IMR-90 (cell line): Measurements from ENCODE around the gene BAIAP2. TPM values are rescaled to one million over a fixed set of nuclear protein-coding genes. Genes with fewer than 3 reads are reported as not detected.
A peak's percentile ranks its signal among the peaks of the same experiment; 100 is the strongest.

Experiments used
- ATAC-seq: fragments of 200-7000 bp; cut with Tn5 transposase; 2 replicates; pipeline ENCODE4 v1.9.1; 2020; ENCODE audit warnings: low read depth, mild to moderate bottlenecking, moderate library complexity
- BruUV-seq: library from RNA; stranded (reverse); fragments of 400-500 nt; replicated peaks from 2 replicates; lab custom pipeline; 2021; lab: Mats Ljungman, UMichigan
- CTCF ChIA-PET: fragments of 300-600 bp; formaldehyde crosslinking; extraction: SDS; loops from one replicate; lab custom pipeline; 2021; ENCODE audit warnings: antibody characterized with exemption; lab: Yijun Ruan, JAX
- POLR2A ChIA-PET: fragments of 300-600 bp; sonication (Branson Sonifier 250); formaldehyde crosslinking; loops from one replicate; lab custom pipeline; 2022; ENCODE audit warnings: antibody characterized with exemption; ENCODE audit not compliant: unreplicated experiment; lab: Charles Lee
- DNase-seq: peaks from one replicate; pipeline ENCODE4 v3.0.0; 2013
- H2AFZ ChIP-seq: replicated peaks from 2 replicates; pipeline ENCODE3; 2013; ENCODE audit warnings: low read length, mild to moderate bottlenecking; ENCODE audit not compliant: poor library complexity
- H2AK5ac ChIP-seq: 2 replicates; pipeline ENCODE4 v1.6.1; 2013; ENCODE audit warnings: low read depth, low read length, inconsistent platforms
- H2AK9ac ChIP-seq: replicated peaks from 2 replicates; pipeline ENCODE3; 2013; ENCODE audit warnings: mild to moderate bottlenecking, low read depth, low read length, moderate library complexity; ENCODE audit not compliant: poor library complexity
- H2BK120ac ChIP-seq: 2 replicates; pipeline ENCODE4 v1.6.1; 2013; ENCODE audit warnings: low read depth, low read length, inconsistent platforms
- H2BK15ac ChIP-seq: 3 replicates; pipeline ENCODE4 v1.6.1; 2013; ENCODE audit warnings: low read depth, low read length, inconsistent platforms
- H2BK20ac ChIP-seq: 2 replicates; pipeline ENCODE4 v1.6.1; 2013; ENCODE audit warnings: low read depth, mild to moderate bottlenecking, inconsistent platforms, low read length, moderate library complexity
- H2BK5ac ChIP-seq: 2 replicates; pipeline ENCODE4 v1.6.1; 2013; ENCODE audit warnings: mild to moderate bottlenecking, low read depth, low read length, inconsistent platforms; ENCODE audit not compliant: poor library complexity, severe bottlenecking
- H3K14ac ChIP-seq: replicated peaks from 2 replicates; pipeline ENCODE4 v1.6.1; 2013; ENCODE audit warnings: low read depth, low read length, inconsistent platforms
- H3K18ac ChIP-seq: 2 replicates; pipeline ENCODE4 v1.6.1; 2013; ENCODE audit warnings: low read depth, low read length, control low read depth
- H3K23ac ChIP-seq: 2 replicates; pipeline ENCODE4 v1.6.1; 2013; ENCODE audit warnings: low read depth, low read length, inconsistent platforms
- H3K27ac ChIP-seq: 2 replicates; pipeline ENCODE4 v1.5.1; 2013; ENCODE audit warnings: mild to moderate bottlenecking, control low read depth, low read length; ENCODE audit not compliant: insufficient read depth
- H3K27me3 ChIP-seq: 2 replicates; pipeline ENCODE4 v1.6.1; 2013; ENCODE audit warnings: low read length; ENCODE audit not compliant: control insufficient read depth, insufficient read depth
- H3K36me3 ChIP-seq: 2 replicates; pipeline ENCODE4 v1.6.1; 2013; ENCODE audit warnings: low read length, mixed read lengths; ENCODE audit not compliant: control insufficient read depth, insufficient read depth
- H3K4ac ChIP-seq: 2 replicates; pipeline ENCODE4 v1.6.1; 2013; ENCODE audit warnings: low read depth, low read length, inconsistent platforms
- H3K4me1 ChIP-seq: 2 replicates; pipeline ENCODE4 v1.6.1; 2013; ENCODE audit warnings: low read length, mixed read lengths; ENCODE audit not compliant: control insufficient read depth, insufficient read depth
- H3K4me2 ChIP-seq: 2 replicates; pipeline ENCODE4 v1.6.1; 2013; ENCODE audit warnings: low read depth, mild to moderate bottlenecking, control low read depth, low read length, moderate library complexity
- H3K4me3 ChIP-seq: 2 replicates; pipeline ENCODE4 v1.5.1; 2013; ENCODE audit warnings: low read depth, mild to moderate bottlenecking, control low read depth, low read length, moderate library complexity; ENCODE audit not compliant: insufficient read depth
- H3K56ac ChIP-seq: 2 replicates; pipeline ENCODE4 v1.6.1; 2013; ENCODE audit warnings: low read length, inconsistent platforms; ENCODE audit not compliant: insufficient read depth; ENCODE audit errors: extremely low read depth
- H3K79me1 ChIP-seq, 2 experiments: 2 replicates each; pipeline ENCODE4 v1.6.1; 2013; ENCODE audit warnings: low read length in 2 of 2, inconsistent platforms in 1 of 2, low read depth in 1 of 2
- H3K9ac ChIP-seq: 2 replicates; pipeline ENCODE4 v1.6.1; 2013; ENCODE audit warnings: low read depth, low read length, control low read depth
- H3K9me1 ChIP-seq: 2 replicates; pipeline ENCODE4 v1.6.1; 2013; ENCODE audit warnings: low read length, inconsistent platforms; ENCODE audit not compliant: insufficient read depth
- H3K9me3 ChIP-seq: 2 replicates; pipeline ENCODE4 v1.6.1; 2013; ENCODE audit warnings: low read length; ENCODE audit not compliant: control insufficient read depth, insufficient read depth
- H4K20me1 ChIP-seq: 2 replicates; pipeline ENCODE4 v1.6.1; 2013; ENCODE audit warnings: low read length, inconsistent platforms; ENCODE audit not compliant: insufficient read depth
- H4K5ac ChIP-seq: 2 replicates; pipeline ENCODE4 v1.6.1; 2013; ENCODE audit warnings: mild to moderate bottlenecking, low read depth, low read length, control low read depth
- H4K8ac ChIP-seq, 2 experiments: 2 replicates each; pipeline ENCODE4 v1.6.1; 2013; ENCODE audit warnings: low read depth in 2 of 2, low read length in 2 of 2, control low read depth in 1 of 2, inconsistent platforms in 1 of 2
- H4K91ac ChIP-seq: 2 replicates; pipeline ENCODE4 v1.6.1; 2013; ENCODE audit warnings: low read depth, low read length, inconsistent platforms; ENCODE audit not compliant: insufficient read depth
- BHLHE40 ChIP-seq: fragments of 150-350 bp; IDR thresholded peaks from 2 replicates; pipeline ENCODE4 v1.6.1; 2016; ENCODE audit warnings: mild to moderate bottlenecking, low read depth, low read length
- CEBPB ChIP-seq: IDR thresholded peaks from 2 replicates; pipeline ENCODE4 v1.6.1; 2012; ENCODE audit warnings: low read depth, low read length, improper control_type of control experiment
- CHD1 ChIP-seq: IDR thresholded peaks from 2 replicates; pipeline ENCODE4 v1.6.1; 2012; ENCODE audit warnings: low read depth, low read length, improper control_type of control experiment
- FOS ChIP-seq: fragments of 150-350 bp; IDR thresholded peaks from 2 replicates; pipeline ENCODE4 v1.6.1; 2016; ENCODE audit warnings: low read depth, low read length
- MAFK ChIP-seq: IDR thresholded peaks from 2 replicates; pipeline ENCODE4 v1.6.1; 2012; ENCODE audit warnings: low read depth, low read length, improper control_type of control experiment
- MAZ ChIP-seq: IDR thresholded peaks from 2 replicates; pipeline ENCODE4 v1.6.1; 2012; ENCODE audit warnings: low read depth, mild to moderate bottlenecking, low read length, improper control_type of control experiment, moderate library complexity, borderline replicate concordance
- MXI1 ChIP-seq: IDR thresholded peaks from 2 replicates; pipeline ENCODE4 v1.6.1; 2012; ENCODE audit warnings: low read depth, mild to moderate bottlenecking, low read length, moderate library complexity, borderline replicate concordance
- NFE2L2 ChIP-seq: fragments of 150-350 bp; IDR thresholded peaks from 2 replicates; pipeline ENCODE4 v1.6.1; 2016; ENCODE audit warnings: low read depth, mild to moderate bottlenecking, low read length
- POLR2A ChIP-seq: IDR thresholded peaks from 2 replicates; pipeline ENCODE4 v1.6.1; 2012; ENCODE audit warnings: mild to moderate bottlenecking, low read depth, low read length
- RAD21 ChIP-seq: IDR thresholded peaks from 2 replicates; pipeline ENCODE4 v1.6.1; 2012; ENCODE audit warnings: low read length, improper control_type of control experiment
- RCOR1 ChIP-seq: IDR thresholded peaks from 2 replicates; pipeline ENCODE4 v1.6.1; 2012; ENCODE audit warnings: mild to moderate bottlenecking, low read length, improper control_type of control experiment; ENCODE audit not compliant: insufficient replicate concordance
- RFX5 ChIP-seq: IDR thresholded peaks from 2 replicates; pipeline ENCODE4 v1.8.0; 2012; ENCODE audit warnings: low read depth, mild to moderate bottlenecking, low read length, moderate library complexity
- SMC3 ChIP-seq: fragments of 150-350 bp; IDR thresholded peaks from 2 replicates; pipeline ENCODE4 v1.6.1; 2016; ENCODE audit warnings: low read depth, mild to moderate bottlenecking, antibody characterized with exemption, low read length, moderate library complexity
- WGBS, 2 experiments: methylation state at CpG; one replicate each; pipeline versions ENCODE4 v1.1.5 to v1.1.7; 2013; ENCODE audit warnings: missing lambda C conversion rate in 2 of 2; ENCODE audit not compliant: insufficient read length in 1 of 2; ENCODE audit errors: extremely low coverage in 2 of 2; 5-methylcytosine and 5-hydroxymethylcytosine counted together
- dilution Hi-C: fragments of 300-500 bp; cut with HindIII; formaldehyde crosslinking; loops from one replicate; pipeline ENCODE4 v1.14.3; 2018; ENCODE audit warnings: low sequenced_read_pairs; ENCODE audit not compliant: unreplicated experiment
- in situ Hi-C: fragments of 300-500 bp; cut with MboI; formaldehyde crosslinking; loops from 3 replicates; pipeline ENCODE4 v1.14.3; 2019; ENCODE audit warnings: low sequenced_read_pairs, inconsistent platforms, mixed read lengths
- intact Hi-C: fragments of 100-400 bp; cut with micrococcal nuclease; formaldehyde crosslinking; loops from 2 replicates; pipeline ENCODE4 v1.10.0; 2022
- polyA plus RNA-seq, 3 experiments: library from polyadenylated mRNA; depleted of rRNA; stranded (reverse); fragments of >200 nt; gene quantifications; 2 replicates each; pipeline ENCODE4 v1.2.3, GENCODE V29; 2012; ENCODE audit warnings: low replicate concordance in 1 of 3
- total RNA-seq: library from RNA; depleted of rRNA; stranded (reverse); fragments of >200 nt; gene quantifications from 2 replicates; pipeline ENCODE4 v1.2.3, GENCODE V29; 2012
- TF ChIP-seq, protein P1 (sequence below): fragments of 150-350 bp; IDR thresholded peaks from 2 replicates; pipeline ENCODE4 v1.6.1; 2016; ENCODE audit warnings: low read depth, mild to moderate bottlenecking, low read length, moderate library complexity, borderline replicate concordance
- TF ChIP-seq, protein P2 (sequence below): fragments of 150-350 bp; IDR thresholded peaks from 2 replicates; pipeline ENCODE4 v1.6.1; 2017; ENCODE audit warnings: mild to moderate bottlenecking, antibody characterized with exemption, low read length, low read depth
- TF ChIP-seq, protein P3 (sequence below): conservative IDR thresholded peaks from 2 replicates; pipeline ENCODE4 v1.5.1; 2012; ENCODE audit warnings: mild to moderate bottlenecking, low read depth, low read length, improper control_type of control experiment

Gene BAIAP2
- total and polyA plus RNA-seq, 2 of the 4 experiments (the other 2 are of a cell fraction), result 18.3 to 32.6 TPM

DNA sequence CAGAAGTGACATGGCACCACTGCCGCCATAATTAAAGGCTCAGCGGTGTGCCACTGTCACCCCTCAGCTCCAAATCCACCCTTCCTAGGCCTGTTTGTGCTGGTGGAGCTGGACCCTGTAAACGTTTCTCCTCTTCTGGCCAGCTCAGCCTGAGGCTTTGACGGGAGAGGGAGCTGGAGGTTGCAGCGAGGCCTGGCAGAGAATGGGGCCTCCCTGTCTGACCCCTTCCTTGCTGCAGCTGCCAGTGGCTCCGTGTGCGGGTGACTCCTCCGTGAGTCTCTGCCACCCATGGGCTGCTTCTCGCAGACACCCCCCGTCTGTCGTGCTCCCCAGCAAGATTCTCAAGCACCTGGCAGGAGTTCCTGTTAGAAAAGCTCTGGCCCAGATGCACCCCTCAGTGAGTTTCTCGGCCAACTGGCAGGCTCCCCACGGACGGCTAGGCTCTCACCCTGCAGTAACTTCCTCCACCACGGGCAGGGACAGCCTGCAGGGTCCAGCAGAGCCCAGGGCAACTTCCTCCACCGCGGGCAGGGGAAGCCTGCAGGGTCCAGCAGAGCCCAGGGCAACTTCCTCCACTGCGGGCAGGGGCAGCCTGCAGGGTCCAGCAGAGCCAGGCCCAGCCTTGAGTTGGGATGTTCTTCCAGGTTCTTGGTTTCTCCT lies 48.0 kb upstream of the BAIAP2 start:
- H2BK5ac ChIP-seq, result no peak overlapping the region
- no TSS peak for BruUV-seq
- POLR2A ChIA-PET, result no interaction called here
- CTCF ChIA-PET, result no interaction called here
- no peak overlapping the region for H3K56ac ChIP-seq
- TF ChIP-seq MAZ (no peak), BHLHE40 (no peak), FOS (no peak), MAFK (no peak), RAD21 (no peak), RCOR1 (no peak), POLR2A (no peak), CHD1 (no peak), SMC3 (no peak), RFX5 (no peak), CEBPB (no peak), NFE2L2 (no peak), MXI1 (no peak)
- TF ChIP-seq, protein P1, sequence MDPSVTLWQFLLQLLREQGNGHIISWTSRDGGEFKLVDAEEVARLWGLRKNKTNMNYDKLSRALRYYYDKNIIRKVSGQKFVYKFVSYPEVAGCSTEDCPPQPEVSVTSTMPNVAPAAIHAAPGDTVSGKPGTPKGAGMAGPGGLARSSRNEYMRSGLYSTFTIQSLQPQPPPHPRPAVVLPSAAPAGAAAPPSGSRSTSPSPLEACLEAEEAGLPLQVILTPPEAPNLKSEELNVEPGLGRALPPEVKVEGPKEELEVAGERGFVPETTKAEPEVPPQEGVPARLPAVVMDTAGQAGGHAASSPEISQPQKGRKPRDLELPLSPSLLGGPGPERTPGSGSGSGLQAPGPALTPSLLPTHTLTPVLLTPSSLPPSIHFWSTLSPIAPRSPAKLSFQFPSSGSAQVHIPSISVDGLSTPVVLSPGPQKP, result no peak
- TF ChIP-seq, protein P2, sequence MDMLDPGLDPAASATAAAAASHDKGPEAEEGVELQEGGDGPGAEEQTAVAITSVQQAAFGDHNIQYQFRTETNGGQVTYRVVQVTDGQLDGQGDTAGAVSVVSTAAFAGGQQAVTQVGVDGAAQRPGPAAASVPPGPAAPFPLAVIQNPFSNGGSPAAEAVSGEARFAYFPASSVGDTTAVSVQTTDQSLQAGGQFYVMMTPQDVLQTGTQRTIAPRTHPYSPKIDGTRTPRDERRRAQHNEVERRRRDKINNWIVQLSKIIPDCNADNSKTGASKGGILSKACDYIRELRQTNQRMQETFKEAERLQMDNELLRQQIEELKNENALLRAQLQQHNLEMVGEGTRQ, result no peak
- TF ChIP-seq, protein P3, sequence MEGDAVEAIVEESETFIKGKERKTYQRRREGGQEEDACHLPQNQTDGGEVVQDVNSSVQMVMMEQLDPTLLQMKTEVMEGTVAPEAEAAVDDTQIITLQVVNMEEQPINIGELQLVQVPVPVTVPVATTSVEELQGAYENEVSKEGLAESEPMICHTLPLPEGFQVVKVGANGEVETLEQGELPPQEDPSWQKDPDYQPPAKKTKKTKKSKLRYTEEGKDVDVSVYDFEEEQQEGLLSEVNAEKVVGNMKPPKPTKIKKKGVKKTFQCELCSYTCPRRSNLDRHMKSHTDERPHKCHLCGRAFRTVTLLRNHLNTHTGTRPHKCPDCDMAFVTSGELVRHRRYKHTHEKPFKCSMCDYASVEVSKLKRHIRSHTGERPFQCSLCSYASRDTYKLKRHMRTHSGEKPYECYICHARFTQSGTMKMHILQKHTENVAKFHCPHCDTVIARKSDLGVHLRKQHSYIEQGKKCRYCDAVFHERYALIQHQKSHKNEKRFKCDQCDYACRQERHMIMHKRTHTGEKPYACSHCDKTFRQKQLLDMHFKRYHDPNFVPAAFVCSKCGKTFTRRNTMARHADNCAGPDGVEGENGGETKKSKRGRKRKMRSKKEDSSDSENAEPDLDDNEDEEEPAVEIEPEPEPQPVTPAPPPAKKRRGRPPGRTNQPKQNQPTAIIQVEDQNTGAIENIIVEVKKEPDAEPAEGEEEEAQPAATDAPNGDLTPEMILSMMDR, result no peak
- H3K4me3 ChIP-seq, result no peak overlapping the region
- 65% methylated on average over 10 of the region's 18 CpGs; no CpG with 5 or more reads in 1 of the 2 experiments for WGBS, 2 experiments
- no peak overlapping the region for H3K23ac ChIP-seq
- H2AK5ac ChIP-seq, result 0 out of 2 replicates have a peak overlapping the region, but pooled peaks have one; percentile 35
- dilution Hi-C loops (no loop called here), intact Hi-C loops (no loop called here), in situ Hi-C loops (no loop called here)
- H3K9ac ChIP-seq, result no peak overlapping the region
- ATAC-seq, result no peak
- no peak overlapping the region for H3K27ac ChIP-seq
- no peak overlapping the region for H4K5ac ChIP-seq
- H3K4ac ChIP-seq, result no peak overlapping the region
- no peak overlapping the region for H2BK120ac ChIP-seq
- no peaks in the 10 kb centered on the region for H3K9me3 ChIP-seq
- no peak overlapping the region for H3K14ac ChIP-seq
- H3K36me3 ChIP-seq, result no peaks in the 10 kb centered on the region
- H3K27me3 ChIP-seq, result no peaks in the 10 kb centered on the region
- H3K9me1 ChIP-seq, result peaks cover 12% of the 10 kb centered on the region; the same call in 1 of the 2 replicates
- H4K91ac ChIP-seq, result no peak overlapping the region
- peaks cover 9% of the 10 kb centered on the region for H3K4me1 ChIP-seq
- H3K18ac ChIP-seq, result no peak overlapping the region
- no peak overlapping the region for H4K8ac ChIP-seq
- H4K20me1 ChIP-seq, result no peaks in the 10 kb centered on the region
- H2AFZ ChIP-seq, result peak overlapping the region; percentile 53
- H2BK20ac ChIP-seq, result no peak overlapping the region
- no peak overlapping the region for H3K4me2 ChIP-seq
- H2BK15ac ChIP-seq, result no peak overlapping the region; the same call in 2 of the 3 replicates
- H2AK9ac ChIP-seq, result peak overlapping the region; percentile 84
- H3K79me1 ChIP-seq, result peaks cover 4% of the 10 kb centered on the region in 2 experiments; a peak in 3 of 4 replicates
- no peak for DNase-seq
